ENCODE results near the gene MYMK.

Gene MYMK

DNA sequence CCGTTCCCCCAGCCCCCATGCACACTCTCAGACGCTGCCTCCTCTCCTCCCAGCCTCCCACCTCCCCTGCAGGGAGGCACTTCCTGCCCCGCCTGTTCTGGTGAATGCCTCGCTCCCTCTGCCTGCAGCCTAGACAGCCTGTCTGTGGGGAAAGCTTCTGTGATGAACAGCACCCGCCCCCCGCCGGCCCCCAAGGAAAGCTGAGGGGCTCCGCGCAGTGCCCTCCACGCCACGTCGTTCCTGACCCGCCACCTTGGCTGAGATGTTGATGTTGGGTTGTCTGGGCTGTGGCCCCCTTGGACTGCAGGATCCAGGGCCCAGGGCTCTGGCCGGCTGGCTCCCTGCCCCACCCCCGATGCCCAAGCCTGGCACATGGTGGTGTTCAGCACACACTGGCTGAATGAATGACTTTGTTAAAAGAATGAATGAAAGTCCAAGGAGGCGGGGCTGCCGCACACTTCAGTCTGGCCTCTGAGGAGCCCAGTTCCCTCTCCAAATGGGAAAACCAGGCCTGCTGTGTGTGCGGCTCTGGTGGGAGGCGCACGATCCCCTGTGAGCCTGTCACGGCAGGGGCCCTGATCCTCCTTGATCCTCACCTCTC, 2.1 kb upstream of the MYMK start:
- Histone ChIP-seq H2BK120ac (ENCODE audit: insufficient read depth, low read length, poor library complexity) (peak overlapping the region; percentile 69), H2BK12ac (ENCODE audit: low read length) (peak overlapping the region; percentile 29), H3K14ac (ENCODE audit: low read length) (peak overlapping the region; percentile 50), H3K23ac (ENCODE audit: low read length) (no peak overlapping the region), H2AK5ac (ENCODE audit: low read length) (no peak overlapping the region), H3K9ac (ENCODE audit: low read length) (no peak overlapping the region), H2BK5ac (ENCODE audit: low read depth, low read length, poor library complexity) (peak overlapping the region; percentile 25), H3K4ac (ENCODE audit: low read depth, low read length) (no peak overlapping the region), H3K36me3 (ENCODE audit: control insufficient read depth in 1 of 2, insufficient read depth in 2 of 2, low read length in 2 of 2) (no peaks in the 10 kb centered on the region), H4K12ac (ENCODE audit: low read depth, low read length) (no peak overlapping the region), H3K9me3 (ENCODE audit: insufficient read depth, low read depth, low read length) (no peaks in the 10 kb centered on the region), H3K27ac (ENCODE audit: low read depth, low read length) (no peak overlapping the region), H3K27me3 (ENCODE audit: insufficient read depth, low read length) (no peaks in the 10 kb centered on the region), H3K4me3 (ENCODE audit: low read depth, low read length) (no peak overlapping the region), H3K4me1 (ENCODE audit: control insufficient read depth in 1 of 2, insufficient read depth in 2 of 2, low read length in 2 of 2) (peaks cover 32 to 38% of the 10 kb centered on the region in 2 experiments), H3K79me2 (ENCODE audit: control insufficient read depth, insufficient read depth, low read length, poor library complexity) (no peaks in the 10 kb centered on the region), H3K79me1 (ENCODE audit: low read length) (peaks cover 11% of the 10 kb centered on the region), H3K18ac (ENCODE audit: low read length) (peak overlapping the region; percentile 42), H4K91ac (ENCODE audit: low read depth, low read length) (peak overlapping the region; percentile 84), H4K8ac (ENCODE audit: low read depth, low read length) (peak overlapping the region; percentile 43), H2AFZ (ENCODE audit: insufficient read depth, low read length, poor library complexity) (peak overlapping the region; percentile 37), H3K4me2 (ENCODE audit: low read length) (no peak overlapping the region)
- DNase-seq, result no peak
- WGBS (ENCODE audit: extremely low coverage, insufficient coverage, insufficient read length), result no CpG with 5 or more reads among the region's 21 CpGs

GRCh38 chr9:133525677-133526076, 918 bp upstream of the MYMK start:
- Histone ChIP-seq H2AFZ (ENCODE audit: insufficient read depth, low read length, poor library complexity) (no peak overlapping the region), H3K27me3 (ENCODE audit: insufficient read depth, low read length) (no peaks in the 10 kb centered on the region), H4K91ac (ENCODE audit: low read depth, low read length) (no peak overlapping the region), H3K79me1 (ENCODE audit: low read length) (peaks cover 11% of the 10 kb centered on the region), H2BK120ac (ENCODE audit: insufficient read depth, low read length, poor library complexity) (no peak overlapping the region), H2BK5ac (ENCODE audit: low read depth, low read length, poor library complexity) (no peak overlapping the region), H3K9me3 (ENCODE audit: insufficient read depth, low read depth, low read length) (no peaks in the 10 kb centered on the region), H3K18ac (ENCODE audit: low read length) (no peak overlapping the region), H3K9ac (ENCODE audit: low read length) (no peak overlapping the region), H2BK12ac (ENCODE audit: low read length) (peak overlapping the region; percentile 26), H3K79me2 (ENCODE audit: control insufficient read depth, insufficient read depth, low read length, poor library complexity) (no peaks in the 10 kb centered on the region), H3K4me2 (ENCODE audit: low read length) (no peak overlapping the region), H3K4me1 (ENCODE audit: control insufficient read depth in 1 of 2, insufficient read depth in 2 of 2, low read length in 2 of 2) (peaks cover 32 to 38% of the 10 kb centered on the region in 2 experiments), H4K12ac (ENCODE audit: low read depth, low read length) (no peak overlapping the region), H2AK5ac (ENCODE audit: low read length) (no peak overlapping the region), H3K4ac (ENCODE audit: low read depth, low read length) (no peak overlapping the region), H3K27ac (ENCODE audit: low read depth, low read length) (no peak overlapping the region), H4K8ac (ENCODE audit: low read depth, low read length) (no peak overlapping the region), H3K36me3 (ENCODE audit: control insufficient read depth in 1 of 2, insufficient read depth in 2 of 2, low read length in 2 of 2) (no peaks in the 10 kb centered on the region), H3K14ac (ENCODE audit: low read length) (no peak overlapping the region), H3K23ac (ENCODE audit: low read length) (no peak overlapping the region), H3K4me3 (ENCODE audit: low read depth, low read length) (no peak overlapping the region)
- no CpG with 5 or more reads among the region's 8 CpGs for WGBS (ENCODE audit: extremely low coverage, insufficient coverage, insufficient read length)
- no peak for DNase-seq

DNA sequence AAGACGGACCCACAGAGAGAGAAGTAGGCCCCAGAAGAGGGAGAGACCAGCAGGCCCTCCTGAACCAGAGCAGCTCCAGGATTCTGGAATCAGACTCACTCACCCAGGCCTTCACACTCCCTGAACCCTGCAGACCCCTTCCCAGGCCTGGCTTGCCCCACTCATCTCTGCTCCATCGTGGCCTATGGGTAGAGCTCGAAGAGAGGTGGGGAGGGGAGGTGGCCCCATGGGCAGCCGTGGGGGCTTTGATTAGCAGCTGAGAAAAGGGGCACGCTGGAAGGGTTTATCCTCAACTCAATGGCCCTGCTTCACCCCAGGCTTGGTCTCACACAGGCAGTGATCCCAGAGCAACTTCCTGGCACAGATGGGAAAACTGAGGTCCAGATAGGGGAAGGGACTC, 613 bp downstream of the MYMK start:
- no peak overlapping the region for H3K18ac ChIP-seq (ENCODE audit: low read length)
- no peak overlapping the region for H3K4ac ChIP-seq (ENCODE audit: low read depth, low read length)
- H3K9ac ChIP-seq (ENCODE audit: low read length), result no peak overlapping the region
- H3K79me1 ChIP-seq (ENCODE audit: low read length), result peaks cover 9% of the 10 kb centered on the region
- no peak overlapping the region for H3K14ac ChIP-seq (ENCODE audit: low read length)
- H3K79me2 ChIP-seq (ENCODE audit: control insufficient read depth, insufficient read depth, low read length, poor library complexity), result no peaks in the 10 kb centered on the region
- DNase-seq, result no peak
- no peak overlapping the region for H3K27ac ChIP-seq (ENCODE audit: low read depth, low read length)
- H4K8ac ChIP-seq (ENCODE audit: low read depth, low read length), result no peak overlapping the region
- H3K9me3 ChIP-seq (ENCODE audit: insufficient read depth, low read depth, low read length), result no peaks in the 10 kb centered on the region
- H2BK5ac ChIP-seq (ENCODE audit: low read depth, low read length, poor library complexity), result no peak overlapping the region
- H2BK120ac ChIP-seq (ENCODE audit: insufficient read depth, low read length, poor library complexity), result no peak overlapping the region
- H2AK5ac ChIP-seq (ENCODE audit: low read length), result no peak overlapping the region
- H2BK12ac ChIP-seq (ENCODE audit: low read length), result no peak overlapping the region
- no peaks in the 10 kb centered on the region for H3K27me3 ChIP-seq (ENCODE audit: insufficient read depth, low read length)
- no peaks in the 10 kb centered on the region for H3K36me3 ChIP-seq (ENCODE audit: control insufficient read depth in 1 of 2, insufficient read depth in 2 of 2, low read length in 2 of 2)
- peak overlapping the region; percentile 59 for H4K91ac ChIP-seq (ENCODE audit: low read depth, low read length)
- no peak overlapping the region for H3K4me2 ChIP-seq (ENCODE audit: low read length)
- WGBS (ENCODE audit: extremely low coverage, insufficient coverage, insufficient read length), result no CpG with 5 or more reads among the region's 5 CpGs
- H3K4me3 ChIP-seq (ENCODE audit: low read depth, low read length), result no peak overlapping the region
- H4K12ac ChIP-seq (ENCODE audit: low read depth, low read length), result no peak overlapping the region
- no peak overlapping the region for H3K23ac ChIP-seq (ENCODE audit: low read length)
- no peak overlapping the region for H2AFZ ChIP-seq (ENCODE audit: insufficient read depth, low read length, poor library complexity)
- peaks cover 27 to 31% of the 10 kb centered on the region in 2 experiments for H3K4me1 ChIP-seq (ENCODE audit: control insufficient read depth in 1 of 2, insufficient read depth in 2 of 2, low read length in 2 of 2)

GRCh38 chr9:133523106-133523505, 1.7 kb downstream of the MYMK start:
- Histone ChIP-seq H3K9ac (ENCODE audit: low read length) (no peak overlapping the region), H2AK5ac (ENCODE audit: low read length) (no peak overlapping the region), H3K4me1 (ENCODE audit: control insufficient read depth in 1 of 2, insufficient read depth in 2 of 2, low read length in 2 of 2) (peaks cover 17 to 20% of the 10 kb centered on the region in 2 experiments), H4K8ac (ENCODE audit: low read depth, low read length) (no peak overlapping the region), H2AFZ (ENCODE audit: insufficient read depth, low read length, poor library complexity) (no peak overlapping the region), H2BK120ac (ENCODE audit: insufficient read depth, low read length, poor library complexity) (no peak overlapping the region), H2BK5ac (ENCODE audit: low read depth, low read length, poor library complexity) (no peak overlapping the region), H3K79me2 (ENCODE audit: control insufficient read depth, insufficient read depth, low read length, poor library complexity) (no peaks in the 10 kb centered on the region), H3K18ac (ENCODE audit: low read length) (no peak overlapping the region), H4K12ac (ENCODE audit: low read depth, low read length) (no peak overlapping the region), H3K14ac (ENCODE audit: low read length) (no peak overlapping the region), H3K27me3 (ENCODE audit: insufficient read depth, low read length) (no peaks in the 10 kb centered on the region), H3K36me3 (ENCODE audit: control insufficient read depth in 1 of 2, insufficient read depth in 2 of 2, low read length in 2 of 2) (no peaks in the 10 kb centered on the region), H3K9me3 (ENCODE audit: insufficient read depth, low read depth, low read length) (no peaks in the 10 kb centered on the region), H3K79me1 (ENCODE audit: low read length) (peaks cover 9% of the 10 kb centered on the region), H3K4ac (ENCODE audit: low read depth, low read length) (no peak overlapping the region), H2BK12ac (ENCODE audit: low read length) (no peak overlapping the region), H3K27ac (ENCODE audit: low read depth, low read length) (no peak overlapping the region), H4K91ac (ENCODE audit: low read depth, low read length) (no peak overlapping the region), H3K4me3 (ENCODE audit: low read depth, low read length) (peak overlapping the region; percentile 42), H3K23ac (ENCODE audit: low read length) (no peak overlapping the region), H3K4me2 (ENCODE audit: low read length) (no peak overlapping the region)
- no peak for DNase-seq
- WGBS (ENCODE audit: extremely low coverage, insufficient coverage, insufficient read length), result no CpG with 5 or more reads among the region's 8 CpGs
